OCI-LY7 (cell line): ENCODE measurements around the gene MOCS1. TPM values are rescaled to one million over a fixed set of nuclear protein-coding genes. Genes with fewer than 3 reads are reported as not detected.

ENCODE experiments used
- BruUV-seq: library from RNA; stranded (reverse); fragments of 400-500 nt; replicated peaks from 2 replicates; lab custom pipeline; 2021; lab: Mats Ljungman, UMichigan
- CTCF ChIA-PET: fragments of 300-600 bp; sonication (Branson Sonifier 250); formaldehyde crosslinking; loops from one replicate; lab custom pipeline; 2022; ENCODE audit warnings: antibody characterized with exemption; ENCODE audit not compliant: unreplicated experiment; lab: Charles Lee
- POLR2A ChIA-PET: fragments of 300-600 bp; sonication (Branson Sonifier 250); formaldehyde crosslinking; loops from one replicate; lab custom pipeline; 2022; ENCODE audit warnings: antibody characterized with exemption; lab: Charles Lee
- DNase-seq: peaks from one replicate; pipeline ENCODE4 v3.0.0-alpha.2; 2015; ENCODE audit warnings: low spot score
- H2AFZ ChIP-seq: fragments of 200-600 bp; sonication (generic), shearing (Covaris generic); 2 replicates; pipeline ENCODE4 v1.6.1; 2014; ENCODE audit warnings: mild to moderate bottlenecking, antibody characterized with exemption, low read length, moderate library complexity
- H3K27ac ChIP-seq: fragments of 200-600 bp; sonication (generic); 2 replicates; pipeline ENCODE4 v1.5.1; 2014; ENCODE audit warnings: mixed run types, low read depth, mild to moderate bottlenecking, moderate library complexity, low read length, inconsistent platforms; ENCODE audit not compliant: poor library complexity, severe bottlenecking
- H3K36me3 ChIP-seq: fragments of 200-600 bp; sonication (generic); 2 replicates; pipeline ENCODE4 v1.6.1; 2014; ENCODE audit warnings: mild to moderate bottlenecking, antibody characterized with exemption, low read length, moderate library complexity, mixed read lengths; ENCODE audit not compliant: insufficient read depth
- H3K4me1 ChIP-seq: fragments of 200-600 bp; sonication (generic); 2 replicates; pipeline ENCODE4 v1.5.1; 2014; ENCODE audit warnings: mild to moderate bottlenecking, low read length; ENCODE audit not compliant: insufficient read depth, poor library complexity, severe bottlenecking
- H3K4me2 ChIP-seq: fragments of 200-600 bp; sonication (generic); 2 replicates; pipeline ENCODE4 v1.6.1; 2014; ENCODE audit warnings: mild to moderate bottlenecking, low read length
- H3K4me3 ChIP-seq: fragments of 200-600 bp; sonication (generic); 2 replicates; pipeline ENCODE4 v1.5.1; 2014; ENCODE audit warnings: mild to moderate bottlenecking, low read depth, low read length; ENCODE audit not compliant: poor library complexity, severe bottlenecking
- H3K79me2 ChIP-seq: fragments of 200-600 bp; sonication (generic); 2 replicates; pipeline ENCODE4 v1.6.1; 2016; ENCODE audit warnings: low read depth, mild to moderate bottlenecking, low read length, moderate library complexity, mixed read lengths; ENCODE audit not compliant: insufficient read depth
- H3K9me2 ChIP-seq: fragments of 200-600 bp; sonication (generic); 2 replicates; pipeline ENCODE4 v1.6.1; 2016; ENCODE audit warnings: mild to moderate bottlenecking, low read length, mixed read lengths; ENCODE audit not compliant: insufficient read depth
- H3K9me3 ChIP-seq: fragments of 200-600 bp; sonication (generic); 2 replicates; pipeline ENCODE4 v1.6.1; 2014; ENCODE audit warnings: mild to moderate bottlenecking, mixed run types, low read length, mixed read lengths
- H4K20me1 ChIP-seq: fragments of 200-600 bp; sonication (generic); 2 replicates; pipeline ENCODE4 v1.6.1; 2014; ENCODE audit warnings: mild to moderate bottlenecking, antibody characterized with exemption, low read length, moderate library complexity, mixed read lengths; ENCODE audit not compliant: insufficient read depth
- CTCF ChIP-seq: fragments of 200-600 bp; sonication (generic); conservative IDR thresholded peaks from 2 replicates; pipeline ENCODE4 v1.5.1; 2014; ENCODE audit warnings: mild to moderate bottlenecking, antibody characterized with exemption, low read length, moderate library complexity, mixed read lengths
- EZH2phosphoT487 ChIP-seq: fragments of 200-600 bp; sonication (generic); IDR thresholded peaks from 2 replicates; pipeline ENCODE4 v1.6.1; 2018; ENCODE audit warnings: low read depth, borderline replicate concordance, mild to moderate bottlenecking, mixed run types, antibody characterized with exemption, low read length, moderate library complexity, mixed read lengths
- intact Hi-C: fragments of 100-400 bp; cut with micrococcal nuclease; formaldehyde crosslinking; loops from one replicate; pipeline ENCODE4 v1.10.0; 2022; ENCODE audit not compliant: unreplicated experiment
- total RNA-seq, 2 experiments: library from RNA; depleted of rRNA in 1 of 2; stranded (reverse); fragments of >200 nt in 1 of 2; shearing (Covaris generic) in 1 of 2; gene quantifications; 2 replicates each; pipeline ENCODE4 v1.2.3, GENCODE V29; 2014 to 2022

The MOCS1 gene
- total RNA-seq, 2 experiments from 2014 or later: not detected

- no peaks in the 10 kb centered on the region for H4K20me1 ChIP-seq
- H3K4me1 ChIP-seq: no peaks in the 10 kb centered on the region
- H3K4me2 ChIP-seq: no peak overlapping the region
- DNase-seq: no peak
- CTCF ChIA-PET: no interaction called here
- H3K79me2 ChIP-seq: no peaks in the 10 kb centered on the region
- TF ChIP-seq EZH2phosphoT487: no peak
- no peak for TF ChIP-seq CTCF
- POLR2A ChIA-PET: no interaction called here
- H3K9me3 ChIP-seq: peaks cover 5% of the 10 kb centered on the region; the same call in 1 of the 2 replicates
- H3K9me2 ChIP-seq: no peaks in the 10 kb centered on the region
- no peak overlapping the region for H3K27ac ChIP-seq
- intact Hi-C loops: no loop called here
- no peak overlapping the region for H2AFZ ChIP-seq
- BruUV-seq: no TSS peak
- H3K36me3 ChIP-seq: no peaks in the 10 kb centered on the region
- H3K4me3 ChIP-seq: no peak overlapping the region
Observed at GRCh38 chr6:39927159-39927558, 7.1 kb downstream of the MOCS1 start.

DNA sequence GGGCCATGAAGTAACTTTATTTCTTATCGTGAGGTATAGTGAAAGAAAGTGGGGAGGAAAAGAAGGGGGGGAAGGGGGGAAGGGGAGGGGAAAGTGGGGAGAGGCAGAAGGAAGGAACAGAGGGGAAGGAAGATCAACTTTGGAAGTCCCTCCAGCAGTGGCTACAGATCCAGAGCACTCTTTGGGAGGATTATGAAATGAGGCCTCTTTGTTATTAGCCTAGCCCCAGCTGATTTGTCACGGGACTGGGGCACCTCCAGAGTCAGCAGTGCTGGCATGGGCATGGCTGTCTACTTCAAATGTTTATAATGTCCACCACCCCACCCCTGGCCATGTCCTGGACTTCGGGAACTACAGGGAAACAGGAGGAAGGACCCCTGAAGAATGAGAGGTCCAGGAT, 7.6 kb downstream of the MOCS1 start:
- peaks cover 5% of the 10 kb centered on the region; the same call in 1 of the 2 replicates for H3K9me3 ChIP-seq
- TF ChIP-seq EZH2phosphoT487 (no peak), CTCF (no peak)
- H2AFZ ChIP-seq: no peak overlapping the region
- no peak overlapping the region for H3K27ac ChIP-seq
- H4K20me1 ChIP-seq: no peaks in the 10 kb centered on the region
- H3K36me3 ChIP-seq: no peaks in the 10 kb centered on the region
- BruUV-seq: no TSS peak
- DNase-seq: no peak
- no peak overlapping the region for H3K4me2 ChIP-seq
- no peak overlapping the region for H3K4me3 ChIP-seq
- intact Hi-C loops: no loop called here
- H3K9me2 ChIP-seq: no peaks in the 10 kb centered on the region
- no peaks in the 10 kb centered on the region for H3K4me1 ChIP-seq
- H3K79me2 ChIP-seq: no peaks in the 10 kb centered on the region
- CTCF ChIA-PET: no interaction called here
- POLR2A ChIA-PET: no interaction called here

DNA sequence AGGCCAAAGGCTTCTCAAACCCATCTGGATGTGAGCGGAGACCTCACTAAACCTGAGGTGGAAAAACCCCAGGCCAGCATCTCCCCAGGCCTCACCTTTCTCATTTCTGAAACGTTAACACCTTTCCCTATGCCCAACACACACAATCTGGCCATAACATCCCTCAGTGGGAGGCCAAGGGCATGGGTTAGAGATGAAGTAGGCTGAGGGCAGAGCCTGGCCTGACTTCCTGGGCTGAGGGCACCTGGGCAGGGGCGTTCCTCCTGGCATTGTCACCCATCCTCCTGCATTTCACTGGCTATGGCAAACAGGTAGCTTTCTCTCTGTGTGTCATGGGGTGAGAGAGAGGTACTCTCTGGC, 8.4 kb downstream of the MOCS1 start:
- ChIA-PET POLR2A (no interaction called here), CTCF (no interaction called here)
- Histone ChIP-seq H3K4me2 (no peak overlapping the region), H3K9me2 (no peaks in the 10 kb centered on the region), H4K20me1 (no peaks in the 10 kb centered on the region), H3K79me2 (no peaks in the 10 kb centered on the region), H3K36me3 (no peaks in the 10 kb centered on the region), H3K4me1 (no peaks in the 10 kb centered on the region), H3K27ac (no peak overlapping the region), H2AFZ (no peak overlapping the region), H3K4me3 (no peak overlapping the region), H3K9me3 (peaks cover 5% of the 10 kb centered on the region; the same call in 1 of the 2 replicates)
- DNase-seq: no peak
- intact Hi-C loops: no loop called here
- no peak for TF ChIP-seq EZH2phosphoT487
- no TSS peak for BruUV-seq
